HG02938 (cell line): ENCODE results near the gene OMP.

Source experiments
- ATAC-seq: cut with Tn5 transposase; IDR thresholded peaks from one replicate; pipeline ENCODE4 v1.9.1; 2021; ENCODE audit warnings: mild to moderate bottlenecking, moderate library complexity; ENCODE audit not compliant: unreplicated experiment

OMP gene

GRCh38 chr11:77068457-77069335 is 33.9 kb upstream of the OMP start:
- ATAC-seq = no peak

GRCh38 chr11:77069336-77069968 is 33.2 kb upstream of the OMP start:
- ATAC-seq = no peak

- no peak for ATAC-seq
Measured at GRCh38 chr11:77069969-77070582, 32.6 kb upstream of the OMP start.

GRCh38 chr11:77071077-77071476 is 31.6 kb upstream of the OMP start:
- ATAC-seq = no peak

- no peak for ATAC-seq
Measured at GRCh38 chr11:77071671-77072605, 30.7 kb upstream of the OMP start.

- ATAC-seq = no peak
Measured at GRCh38 chr11:77072851-77073327, 29.8 kb upstream of the OMP start.

GRCh38 chr11:77073328-77074001 is 29.2 kb upstream of the OMP start:
- ATAC-seq = no peak

- no peak for ATAC-seq
Measured at GRCh38 chr11:77074205-77074604, 28.4 kb upstream of the OMP start.

GRCh38 chr11:77074626-77075221 is 27.9 kb upstream of the OMP start:
- ATAC-seq = no peak

- no peak for ATAC-seq
Measured at GRCh38 chr11:77075425-77075905, 27.2 kb upstream of the OMP start.

- no peak for ATAC-seq
Measured at GRCh38 chr11:77079666-77080065, 23.0 kb upstream of the OMP start.

- ATAC-seq = no peak
Measured at GRCh38 chr11:77080643-77081210, 21.9 kb upstream of the OMP start.

- no peak for ATAC-seq
Measured at GRCh38 chr11:77081381-77081851, 21.2 kb upstream of the OMP start.

- ATAC-seq = no peak
Measured at GRCh38 chr11:77081976-77082836, 20.4 kb upstream of the OMP start.

GRCh38 chr11:77082838-77083565 is 19.6 kb upstream of the OMP start:
- no peak for ATAC-seq

- no peak for ATAC-seq
Measured at GRCh38 chr11:77083566-77084245, 18.9 kb upstream of the OMP start.
